IPS-18c (cell line): ENCODE measurements around the gene SNX7.

ENCODE experiments used
- H3K4me3 ChIP-seq: 2 replicates; pipeline ENCODE4 v1.7.0; 2013; ENCODE audit warnings: low read depth, mild to moderate bottlenecking, low read length, moderate library complexity; ENCODE audit not compliant: insufficient read depth
- H3K9me3 ChIP-seq: one replicate; pipeline ENCODE4 v1.6.1; 2013; ENCODE audit warnings: mild to moderate bottlenecking, low read length, moderate library complexity; ENCODE audit not compliant: control insufficient read depth, insufficient read depth

SNX7 gene

DNA sequence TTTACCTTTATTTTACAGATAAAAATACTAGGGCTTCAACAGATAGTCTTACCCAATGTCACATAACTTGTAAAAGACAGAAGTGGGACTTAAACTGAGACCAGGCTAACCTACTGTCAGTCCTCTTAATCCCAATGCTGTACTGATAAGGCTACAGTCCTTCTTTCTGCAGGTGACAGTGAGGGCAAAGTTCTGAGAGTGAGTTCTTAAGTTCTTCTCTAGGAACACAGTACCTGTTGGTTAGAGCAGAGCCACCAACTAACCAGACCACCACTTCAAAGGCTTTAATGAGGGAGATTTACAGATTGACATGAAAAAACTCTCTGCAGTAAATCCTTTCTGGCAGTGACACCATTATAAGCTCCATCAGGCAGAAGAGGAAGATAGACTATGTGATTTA lies 74.2 kb downstream of the SNX7 start:
- Histone ChIP-seq H3K4me3 (no peak overlapping the region), H3K9me3 (no peaks in the 10 kb centered on the region)

DNA sequence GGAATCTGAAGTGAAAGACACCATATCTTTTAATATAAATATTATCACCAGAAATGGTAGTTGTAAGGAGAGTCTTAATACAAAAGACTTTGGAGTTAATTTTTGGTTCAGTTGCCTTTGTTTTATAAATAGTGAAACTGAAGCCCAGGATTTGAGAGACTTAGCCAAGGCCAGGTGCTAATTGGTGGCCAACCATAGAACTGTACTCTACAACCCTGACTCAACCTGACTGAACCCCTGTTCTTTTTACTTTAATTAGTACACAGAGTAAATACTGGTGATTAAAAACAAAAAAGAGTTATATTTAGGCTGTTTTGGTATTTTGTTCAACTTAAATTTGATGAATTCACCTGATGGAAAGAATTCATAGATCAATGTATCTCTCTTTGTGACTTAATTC lies 76.3 kb downstream of the SNX7 start:
- Histone ChIP-seq H3K9me3 (no peaks in the 10 kb centered on the region), H3K4me3 (no peak overlapping the region)

DNA sequence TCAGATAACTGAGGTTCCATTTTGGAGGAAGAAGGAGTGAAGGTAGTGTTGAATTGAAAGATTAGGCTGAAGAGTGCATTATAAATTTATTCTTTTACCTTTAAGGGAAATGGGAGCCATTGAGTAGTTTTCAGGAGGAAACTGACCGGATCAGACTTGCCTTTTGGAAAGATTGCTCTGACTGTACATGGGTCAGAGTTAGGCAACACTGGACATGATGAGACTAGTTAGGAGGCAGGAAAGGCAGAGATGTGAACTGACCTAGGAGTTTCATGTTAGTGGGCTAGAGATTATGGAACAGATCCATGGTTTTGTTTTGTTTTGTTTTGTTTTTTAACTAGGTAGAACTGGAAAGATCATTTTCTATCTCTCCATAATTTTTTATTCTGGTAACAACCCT lies 78.2 kb downstream of the SNX7 start:
- Histone ChIP-seq H3K9me3 (no peaks in the 10 kb centered on the region), H3K4me3 (no peak overlapping the region)

DNA sequence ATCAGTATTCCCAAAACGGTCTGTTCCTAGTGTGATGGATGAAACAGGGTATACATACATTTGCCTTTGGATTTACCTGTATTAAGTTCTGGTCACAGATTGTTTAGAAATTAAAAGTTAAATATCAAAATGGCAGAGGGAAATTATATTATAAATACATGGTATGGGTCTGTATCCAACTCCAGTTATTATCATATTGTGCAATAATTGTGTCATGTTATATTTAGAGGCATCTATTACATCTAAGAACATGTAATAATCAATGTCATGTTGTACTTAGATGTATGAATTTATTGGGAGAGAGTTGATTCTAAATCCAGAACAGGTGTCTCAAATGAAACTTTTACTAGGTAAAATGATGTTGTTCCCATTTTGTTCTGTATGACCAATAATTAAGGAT lies 79.6 kb downstream of the SNX7 start:
- Histone ChIP-seq H3K4me3 (no peak overlapping the region), H3K9me3 (no peaks in the 10 kb centered on the region)

- H3K9me3 ChIP-seq, result no peaks in the 10 kb centered on the region
- no peak overlapping the region for H3K4me3 ChIP-seq
Measured at GRCh38 chr1:98749152-98749756, 87.7 kb downstream of the SNX7 start.

DNA sequence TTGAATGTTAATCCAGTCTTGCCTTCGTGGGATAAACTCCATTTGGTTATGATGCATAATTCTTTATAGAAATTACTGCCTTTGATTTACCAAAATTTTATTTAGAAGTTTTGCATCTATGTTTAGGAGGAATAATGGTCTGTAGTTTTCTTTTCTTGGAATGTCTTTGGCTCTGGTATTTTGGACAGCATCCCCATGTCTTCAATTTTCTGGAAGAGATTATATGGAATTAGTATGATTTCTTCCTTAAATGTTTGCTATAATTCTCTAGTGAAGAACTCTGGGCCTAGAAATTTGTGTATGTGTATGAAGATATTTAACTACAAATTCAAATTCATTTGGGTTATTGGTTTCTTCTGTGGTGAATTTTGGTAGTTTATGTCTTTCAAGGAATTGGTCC lies 92.7 kb downstream of the SNX7 start:
- Histone ChIP-seq H3K9me3 (no peaks in the 10 kb centered on the region), H3K4me3 (no peak overlapping the region)

DNA sequence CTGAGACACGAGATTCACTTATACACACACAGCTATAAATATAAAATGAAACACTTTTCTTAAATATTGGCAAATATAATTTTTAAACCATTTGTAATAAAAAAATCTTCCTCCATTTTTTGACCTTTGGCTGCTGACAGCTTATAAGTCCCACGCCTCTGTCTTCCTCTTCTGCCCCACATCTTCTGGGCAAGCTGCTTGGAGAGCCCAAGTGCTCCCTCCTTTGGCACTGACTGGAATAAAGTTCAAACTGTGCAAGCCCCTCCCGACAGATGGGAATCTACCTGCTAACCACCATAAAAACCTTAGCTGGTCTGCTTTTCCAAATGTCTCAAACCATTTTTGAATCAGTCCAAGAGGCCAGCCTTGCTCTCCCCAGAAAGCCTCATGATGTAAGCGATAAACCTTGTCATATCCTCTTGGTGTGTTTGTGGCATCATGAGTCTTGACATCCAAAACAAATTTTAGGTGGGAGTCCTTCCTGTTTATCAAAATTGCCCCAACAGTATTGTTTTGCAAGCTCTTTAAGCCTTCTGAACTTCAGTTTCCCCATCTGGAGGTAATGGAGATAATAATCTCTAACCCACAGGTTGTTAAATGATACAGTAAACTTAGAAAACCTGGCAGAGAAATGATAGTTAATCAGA lies 99.8 kb downstream of the SNX7 start:
- no peak overlapping the region for H3K4me3 ChIP-seq

GRCh38 chr1:98763488-98764150 lies 102.1 kb downstream of the SNX7 start:
- H3K9me3 ChIP-seq, result no peaks in the 10 kb centered on the region
- no peak overlapping the region for H3K4me3 ChIP-seq

More for the DNA sequence above, 99.8 kb downstream of the SNX7 start:
- no peaks in the 10 kb centered on the region for H3K9me3 ChIP-seq

DNA sequence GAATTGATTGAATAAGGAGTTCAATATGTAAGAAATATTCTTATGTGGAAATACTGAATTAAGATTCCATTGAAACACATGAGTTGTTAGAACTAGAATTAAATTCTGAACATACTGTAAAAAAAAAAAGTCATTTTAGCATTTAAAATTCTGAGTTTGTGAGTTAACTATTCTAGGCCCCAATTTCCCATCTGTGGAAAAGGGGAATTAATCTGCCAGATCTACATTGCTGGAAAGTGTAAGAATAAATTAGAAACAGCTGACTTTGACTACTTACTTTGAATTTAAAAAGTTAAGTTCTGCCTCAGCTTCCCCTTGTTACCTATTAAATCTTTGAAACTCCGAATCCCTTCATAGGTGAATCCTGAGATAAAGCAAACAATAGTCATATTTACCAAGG lies 103.0 kb downstream of the SNX7 start:
- H3K9me3 ChIP-seq, result no peaks in the 10 kb centered on the region

GRCh38 chr1:98766255-98766654 lies 104.7 kb downstream of the SNX7 start:
- H3K9me3 ChIP-seq, result no peaks in the 10 kb centered on the region
- H3K4me3 ChIP-seq, result no peak overlapping the region

More for the DNA sequence above, 103.0 kb downstream of the SNX7 start:
- H3K4me3 ChIP-seq, result no peak overlapping the region

GRCh38 chr1:98769162-98769561 lies 107.6 kb downstream of the SNX7 start:
- no peak overlapping the region for H3K4me3 ChIP-seq
- H3K9me3 ChIP-seq, result no peaks in the 10 kb centered on the region

- H3K9me3 ChIP-seq, result no peaks in the 10 kb centered on the region
Measured at GRCh38 chr1:98781906-98782305, 120.4 kb downstream of the SNX7 start.

GRCh38 chr1:98783821-98784220 lies 122.3 kb downstream of the SNX7 start:
- no peaks in the 10 kb centered on the region for H3K9me3 ChIP-seq
- no peak overlapping the region for H3K4me3 ChIP-seq

More at GRCh38 chr1:98781906-98782305, 120.4 kb downstream of the SNX7 start:
- no peak overlapping the region for H3K4me3 ChIP-seq

GRCh38 chr1:98791498-98791897 lies 130.0 kb downstream of the SNX7 start:
- Histone ChIP-seq H3K9me3 (no peaks in the 10 kb centered on the region), H3K4me3 (no peak overlapping the region)

DNA sequence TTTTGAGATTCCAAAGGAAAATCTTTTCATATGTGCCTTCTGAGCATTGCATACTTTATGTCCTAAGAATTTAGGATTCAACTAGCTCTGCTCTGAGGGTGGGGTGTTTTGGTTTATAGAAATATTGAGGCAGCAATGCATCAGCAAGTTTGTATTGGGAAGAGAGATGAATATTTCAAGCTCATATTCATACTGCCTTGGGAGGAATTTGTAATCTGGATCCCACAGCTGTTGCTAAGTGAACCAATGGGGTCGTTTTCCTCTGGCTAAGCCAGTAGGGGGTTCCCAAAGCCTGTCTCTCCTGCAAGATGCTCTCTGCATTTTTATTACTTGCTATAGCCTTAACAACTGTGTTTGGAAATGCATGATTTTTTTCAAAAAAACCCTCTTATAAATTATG lies 130.6 kb downstream of the SNX7 start:
- no peaks in the 10 kb centered on the region for H3K9me3 ChIP-seq
- no peak overlapping the region for H3K4me3 ChIP-seq

DNA sequence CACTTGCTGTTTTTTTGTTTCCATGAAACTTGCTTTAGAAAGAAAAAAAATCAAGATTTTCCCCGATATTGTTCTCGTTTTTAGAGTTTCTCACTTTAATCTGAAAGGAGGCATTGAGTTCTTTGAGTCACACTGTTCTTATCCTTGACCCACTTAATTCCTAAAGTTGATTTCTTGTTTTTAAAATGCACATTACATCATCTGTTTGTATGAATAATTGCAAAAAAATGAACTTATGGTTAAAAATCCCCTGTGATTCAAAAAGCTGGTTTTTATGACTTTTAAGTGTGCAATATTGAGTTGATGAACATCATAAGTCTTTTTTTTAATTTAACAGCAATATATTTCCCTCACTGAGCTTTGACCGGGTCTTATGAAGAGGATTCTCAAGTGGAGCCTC lies 131.6 kb downstream of the SNX7 start:
- Histone ChIP-seq H3K9me3 (no peaks in the 10 kb centered on the region), H3K4me3 (no peak overlapping the region)

GRCh38 chr1:98794196-98794886 lies 132.8 kb downstream of the SNX7 start:
- Histone ChIP-seq H3K9me3 (no peaks in the 10 kb centered on the region), H3K4me3 (no peak overlapping the region)

GRCh38 chr1:98796049-98796448 lies 134.5 kb downstream of the SNX7 start:
- Histone ChIP-seq H3K4me3 (no peak overlapping the region), H3K9me3 (no peaks in the 10 kb centered on the region)
